Inflammatory macrophage treated with lipopolysaccharide for 1 hour (primary cell): ENCODE measurements around the gene EPB41L2.

Source experiments
- DNase-seq, 2 donors: peaks; one replicate each; pipeline ENCODE4 v3.0.0-alpha.2; 2020 to 2022

Gene EPB41L2

GRCh38 chr6:131061041-131061750 is 1.8 kb downstream of the EPB41L2 start:
- no peak for DNase-seq

- no peak for DNase-seq
These were observed 2.7 kb downstream of the EPB41L2 start for GRCh38 chr6:131060311-131060710.

- no peak for DNase-seq
These were observed 3.6 kb downstream of the EPB41L2 start for GRCh38 chr6:131059486-131059885.

GRCh38 chr6:131058236-131058635 is 4.8 kb downstream of the EPB41L2 start:
- DNase-seq = no peak

GRCh38 chr6:131054392-131055250 is 8.4 kb downstream of the EPB41L2 start:
- no peak for DNase-seq

GRCh38 chr6:131053546-131054240 is 9.4 kb downstream of the EPB41L2 start:
- no peak for DNase-seq

GRCh38 chr6:131052181-131052580 is 10.9 kb downstream of the EPB41L2 start:
- no peak for DNase-seq

- no peak for DNase-seq
These were observed 11.7 kb downstream of the EPB41L2 start for GRCh38 chr6:131051341-131051740.

- no peak for DNase-seq
These were observed 13.4 kb downstream of the EPB41L2 start for GRCh38 chr6:131049608-131050007.

- no peak for DNase-seq
These were observed 14.0 kb downstream of the EPB41L2 start for GRCh38 chr6:131048933-131049515.

GRCh38 chr6:131048459-131048858 is 14.6 kb downstream of the EPB41L2 start:
- no peak for DNase-seq

GRCh38 chr6:131045139-131045538 is 17.9 kb downstream of the EPB41L2 start:
- no peak for DNase-seq

GRCh38 chr6:131043902-131044447 is 19.1 kb downstream of the EPB41L2 start:
- no peak for DNase-seq

- DNase-seq = no peak
These were observed 20.4 kb downstream of the EPB41L2 start for GRCh38 chr6:131042664-131043063.

- no peak for DNase-seq
These were observed 21.2 kb downstream of the EPB41L2 start for GRCh38 chr6:131041814-131042213.

GRCh38 chr6:131040866-131041265 is 22.2 kb downstream of the EPB41L2 start:
- no peak for DNase-seq

GRCh38 chr6:131039345-131039680 is 23.7 kb downstream of the EPB41L2 start:
- no peak for DNase-seq

- no peak for DNase-seq
These were observed 24.3 kb downstream of the EPB41L2 start for GRCh38 chr6:131038597-131039344.

- no peak for DNase-seq
These were observed 25.7 kb downstream of the EPB41L2 start for GRCh38 chr6:131037194-131037897.

GRCh38 chr6:131036601-131037000 is 26.4 kb downstream of the EPB41L2 start:
- DNase-seq = no peak

GRCh38 chr6:131036143-131036542 is 26.9 kb downstream of the EPB41L2 start:
- DNase-seq = no peak

GRCh38 chr6:131035582-131035981 is 27.5 kb downstream of the EPB41L2 start:
- no peak for DNase-seq
